GM06990 (cell line): ENCODE measurements around the gene AFF3.

Experiments used
- DNase-seq: peaks from one replicate; pipeline ENCODE4 v3.0.0-alpha.2; 2011; ENCODE audit not compliant: insufficient read length; ENCODE audit errors: extremely low read depth
- H3K27me3 ChIP-seq: replicated peaks from 2 replicates; pipeline ENCODE4 v1.6.0; 2011; ENCODE audit warnings: low read length; ENCODE audit not compliant: control insufficient read depth, insufficient read depth
- H3K36me3 ChIP-seq: 2 replicates; pipeline ENCODE4 v1.5.1; 2011; ENCODE audit warnings: low read length; ENCODE audit not compliant: control insufficient read depth, insufficient read depth
- H3K4me3 ChIP-seq: replicated peaks from 2 replicates; pipeline ENCODE4 v1.5.1; 2011; ENCODE audit warnings: low read depth, mild to moderate bottlenecking, control low read depth, low read length
- TF ChIP-seq, protein P1 (sequence below): IDR thresholded peaks from 2 replicates; pipeline ENCODE4 v1.5.1; 2011; ENCODE audit warnings: low read length, control low read depth, mild to moderate bottlenecking, inconsistent platforms; ENCODE audit not compliant: insufficient read depth, poor library complexity, severe bottlenecking

AFF3 gene

DNA sequence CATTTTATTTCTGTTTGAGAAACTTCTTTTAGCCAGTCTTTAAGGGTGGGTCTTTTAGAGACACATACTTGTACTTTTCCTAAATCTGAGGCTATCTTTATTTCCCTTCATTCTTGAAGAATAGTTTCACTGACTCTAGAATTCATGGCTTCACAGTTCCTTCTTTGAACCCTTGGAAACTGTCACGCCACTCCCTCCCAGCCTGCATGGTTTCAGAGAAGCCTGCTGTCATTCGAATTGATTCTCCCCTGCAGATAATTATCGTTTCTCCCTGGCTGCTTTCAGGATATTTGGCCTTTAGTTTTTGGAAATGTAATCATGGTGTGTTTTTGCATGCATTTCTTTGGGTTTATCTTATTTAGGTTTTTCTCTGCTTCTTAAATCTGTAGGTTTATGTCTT, 580.6 kb downstream of the AFF3 start:
- Histone ChIP-seq H3K4me3 (no peak overlapping the region), H3K27me3 (no peaks in the 10 kb centered on the region; the same call in 1 of the 2 replicates), H3K36me3 (no peaks in the 10 kb centered on the region)
- TF ChIP-seq, protein P1, sequence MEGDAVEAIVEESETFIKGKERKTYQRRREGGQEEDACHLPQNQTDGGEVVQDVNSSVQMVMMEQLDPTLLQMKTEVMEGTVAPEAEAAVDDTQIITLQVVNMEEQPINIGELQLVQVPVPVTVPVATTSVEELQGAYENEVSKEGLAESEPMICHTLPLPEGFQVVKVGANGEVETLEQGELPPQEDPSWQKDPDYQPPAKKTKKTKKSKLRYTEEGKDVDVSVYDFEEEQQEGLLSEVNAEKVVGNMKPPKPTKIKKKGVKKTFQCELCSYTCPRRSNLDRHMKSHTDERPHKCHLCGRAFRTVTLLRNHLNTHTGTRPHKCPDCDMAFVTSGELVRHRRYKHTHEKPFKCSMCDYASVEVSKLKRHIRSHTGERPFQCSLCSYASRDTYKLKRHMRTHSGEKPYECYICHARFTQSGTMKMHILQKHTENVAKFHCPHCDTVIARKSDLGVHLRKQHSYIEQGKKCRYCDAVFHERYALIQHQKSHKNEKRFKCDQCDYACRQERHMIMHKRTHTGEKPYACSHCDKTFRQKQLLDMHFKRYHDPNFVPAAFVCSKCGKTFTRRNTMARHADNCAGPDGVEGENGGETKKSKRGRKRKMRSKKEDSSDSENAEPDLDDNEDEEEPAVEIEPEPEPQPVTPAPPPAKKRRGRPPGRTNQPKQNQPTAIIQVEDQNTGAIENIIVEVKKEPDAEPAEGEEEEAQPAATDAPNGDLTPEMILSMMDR, result no peak
- DNase-seq, result no peak

DNA sequence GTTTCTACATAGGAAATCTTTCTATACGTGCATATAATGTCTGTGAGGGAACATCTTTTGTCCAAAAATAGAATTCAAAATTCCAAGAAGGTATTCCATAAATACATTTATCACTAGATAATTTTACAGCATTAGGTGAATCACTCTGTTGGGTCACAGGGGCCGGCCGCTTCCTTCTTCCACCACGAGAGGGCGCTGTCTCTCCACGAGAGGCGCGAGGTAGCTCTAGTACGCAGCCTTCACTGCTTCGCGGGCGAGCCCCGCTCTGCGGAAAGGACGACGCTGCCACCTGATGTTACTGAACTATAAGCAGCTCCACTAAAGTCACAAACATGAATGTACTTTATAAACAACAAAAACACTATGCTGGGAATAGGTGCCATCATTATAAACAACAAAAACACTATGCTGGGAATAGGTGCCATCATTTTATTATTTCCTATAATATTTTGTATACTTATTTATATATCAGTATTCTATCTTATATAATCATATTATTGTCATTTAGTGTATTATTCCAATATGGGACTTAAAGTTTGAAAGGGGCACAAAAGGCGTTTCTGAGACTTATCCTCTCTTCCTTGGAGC, 583.2 kb downstream of the AFF3 start:
- DNase-seq, result peak; percentile 71
- Histone ChIP-seq H3K27me3 (no peaks in the 10 kb centered on the region; the same call in 1 of the 2 replicates), H3K4me3 (no peak overlapping the region), H3K36me3 (no peaks in the 10 kb centered on the region)
- TF ChIP-seq, protein P1, result peak; percentile 99

DNA sequence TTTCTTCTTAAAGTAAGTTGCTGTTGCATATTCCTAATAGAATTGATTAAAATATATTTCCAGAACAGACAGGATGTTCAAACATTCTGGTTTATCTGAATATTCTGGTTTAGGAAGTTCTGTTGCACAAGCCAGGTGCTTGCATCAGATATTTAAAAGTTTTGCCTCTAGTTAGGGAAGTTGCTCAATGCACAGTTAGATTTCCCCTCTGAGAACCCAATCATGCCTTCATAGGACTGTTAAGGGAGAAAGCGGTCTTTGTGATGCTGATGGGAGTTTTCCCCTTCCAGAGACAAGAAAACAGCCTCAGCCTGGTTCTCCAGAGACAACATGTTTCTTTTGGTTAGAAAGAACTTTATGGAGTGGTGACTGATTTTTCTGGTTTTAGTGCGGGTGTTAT, 587.0 kb downstream of the AFF3 start:
- no peak for DNase-seq
- Histone ChIP-seq H3K36me3 (no peaks in the 10 kb centered on the region), H3K27me3 (no peaks in the 10 kb centered on the region), H3K4me3 (no peak overlapping the region)
- TF ChIP-seq, protein P1, result no peak

DNA sequence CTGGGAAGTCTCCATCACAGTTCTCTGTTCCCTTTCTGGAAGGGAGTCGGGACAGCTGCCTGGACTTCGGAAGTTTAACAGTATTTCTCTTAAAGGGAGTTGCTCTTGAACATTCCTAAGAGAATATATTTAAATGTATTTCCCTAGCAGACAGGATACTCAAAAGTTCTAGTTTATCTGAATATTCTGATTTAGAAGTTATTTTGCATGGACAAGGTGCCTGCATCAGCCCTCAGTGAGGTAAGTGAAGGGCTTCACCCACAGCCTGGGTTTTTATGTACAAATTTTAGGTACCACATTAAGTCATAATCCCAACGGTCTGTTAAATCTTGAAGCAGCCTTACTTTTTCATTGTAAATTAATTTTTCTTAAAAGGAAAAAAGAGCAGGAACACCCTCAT, 587.5 kb downstream of the AFF3 start:
- Histone ChIP-seq H3K27me3 (no peaks in the 10 kb centered on the region), H3K36me3 (no peaks in the 10 kb centered on the region), H3K4me3 (no peak overlapping the region)
- TF ChIP-seq, protein P1, result no peak
- no peak for DNase-seq

DNA sequence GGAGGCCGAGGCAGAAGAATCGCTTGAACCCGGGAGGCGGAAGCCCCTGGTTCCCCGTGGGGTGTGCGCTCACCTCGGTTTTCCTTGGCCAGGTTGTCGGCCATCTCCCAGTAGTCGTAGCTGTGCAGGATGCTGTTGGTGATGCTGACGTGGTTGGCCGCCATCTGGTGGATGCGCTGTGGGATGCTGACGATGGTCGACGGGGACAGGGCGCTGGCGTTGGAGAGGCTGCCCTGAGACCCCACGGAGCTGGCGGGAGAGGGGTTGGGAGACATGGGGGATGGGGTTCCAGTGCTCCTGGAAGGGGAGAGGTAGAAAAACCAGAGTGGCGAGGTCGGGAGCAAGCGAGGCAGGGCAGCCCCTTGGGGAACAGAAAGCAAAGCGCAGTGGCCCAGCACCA, 588.2 kb downstream of the AFF3 start:
- Histone ChIP-seq H3K27me3 (no peaks in the 10 kb centered on the region), H3K4me3 (no peak overlapping the region), H3K36me3 (no peaks in the 10 kb centered on the region)
- TF ChIP-seq, protein P1, result no peak
- DNase-seq, result no peak

DNA sequence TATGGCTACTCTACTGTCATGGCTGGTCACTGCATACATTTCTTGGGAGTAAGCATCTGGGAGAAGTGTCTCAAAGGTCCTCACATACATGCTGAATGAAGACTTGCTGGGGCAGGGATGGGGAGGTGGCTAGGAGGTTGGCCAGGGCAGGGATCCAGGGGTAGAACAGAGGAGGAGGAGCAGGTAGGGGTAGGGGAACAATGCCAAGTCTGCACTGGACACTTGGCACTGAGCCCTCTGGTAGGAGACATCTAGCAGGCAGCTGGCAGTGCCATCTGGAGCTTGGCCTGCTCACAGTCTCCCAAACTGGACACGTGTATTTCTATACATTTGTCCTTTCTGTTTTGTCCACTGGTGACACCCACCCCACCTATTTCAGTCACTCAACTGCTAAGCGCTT, 589.9 kb downstream of the AFF3 start:
- no peaks in the 10 kb centered on the region for H3K27me3 ChIP-seq
- DNase-seq, result no peak
- no peaks in the 10 kb centered on the region for H3K36me3 ChIP-seq
- TF ChIP-seq, protein P1, result no peak
- no peak overlapping the region for H3K4me3 ChIP-seq
